Measurements from ENCODE around the gene RASSF5.

Gene RASSF5

DNA sequence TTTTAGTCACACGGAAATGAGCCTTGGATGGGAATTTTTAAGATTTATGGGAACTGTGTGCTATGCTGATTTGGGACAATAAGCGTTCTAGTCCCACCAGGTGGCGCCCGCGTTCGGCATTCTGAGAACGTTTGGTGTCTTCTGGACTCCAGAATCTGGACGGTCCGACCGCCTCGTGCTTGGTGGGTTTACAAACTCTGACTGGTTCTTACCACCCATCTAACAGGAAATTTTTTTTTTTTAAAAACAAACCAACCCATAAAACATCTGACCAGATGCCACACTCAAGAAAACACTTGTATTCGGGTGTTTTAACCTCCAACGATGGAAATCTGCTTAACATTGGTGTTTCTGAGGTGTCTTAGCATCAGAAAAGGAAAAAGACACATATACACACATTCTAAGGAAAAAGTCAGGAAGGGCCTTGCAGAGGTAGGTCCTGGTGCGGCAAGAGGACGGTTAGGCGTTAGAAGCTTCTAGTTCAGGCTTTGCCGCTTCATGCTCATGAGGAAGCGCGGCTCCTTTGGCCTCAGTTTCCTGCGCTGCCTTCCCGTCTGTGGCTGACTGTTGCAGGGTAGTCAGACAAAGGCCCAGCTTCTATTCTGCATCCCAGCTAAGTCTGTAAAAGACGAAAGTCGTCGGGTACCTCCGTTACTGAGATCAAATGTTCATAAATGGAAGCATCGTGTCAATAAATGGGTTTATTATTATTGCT, 127.2 kb downstream of the RASSF5 start:
- peak; percentile 54 to 62 (median 56) for DNase-seq (ENCODE audit: low read depth in 3 of 3)

DNA sequence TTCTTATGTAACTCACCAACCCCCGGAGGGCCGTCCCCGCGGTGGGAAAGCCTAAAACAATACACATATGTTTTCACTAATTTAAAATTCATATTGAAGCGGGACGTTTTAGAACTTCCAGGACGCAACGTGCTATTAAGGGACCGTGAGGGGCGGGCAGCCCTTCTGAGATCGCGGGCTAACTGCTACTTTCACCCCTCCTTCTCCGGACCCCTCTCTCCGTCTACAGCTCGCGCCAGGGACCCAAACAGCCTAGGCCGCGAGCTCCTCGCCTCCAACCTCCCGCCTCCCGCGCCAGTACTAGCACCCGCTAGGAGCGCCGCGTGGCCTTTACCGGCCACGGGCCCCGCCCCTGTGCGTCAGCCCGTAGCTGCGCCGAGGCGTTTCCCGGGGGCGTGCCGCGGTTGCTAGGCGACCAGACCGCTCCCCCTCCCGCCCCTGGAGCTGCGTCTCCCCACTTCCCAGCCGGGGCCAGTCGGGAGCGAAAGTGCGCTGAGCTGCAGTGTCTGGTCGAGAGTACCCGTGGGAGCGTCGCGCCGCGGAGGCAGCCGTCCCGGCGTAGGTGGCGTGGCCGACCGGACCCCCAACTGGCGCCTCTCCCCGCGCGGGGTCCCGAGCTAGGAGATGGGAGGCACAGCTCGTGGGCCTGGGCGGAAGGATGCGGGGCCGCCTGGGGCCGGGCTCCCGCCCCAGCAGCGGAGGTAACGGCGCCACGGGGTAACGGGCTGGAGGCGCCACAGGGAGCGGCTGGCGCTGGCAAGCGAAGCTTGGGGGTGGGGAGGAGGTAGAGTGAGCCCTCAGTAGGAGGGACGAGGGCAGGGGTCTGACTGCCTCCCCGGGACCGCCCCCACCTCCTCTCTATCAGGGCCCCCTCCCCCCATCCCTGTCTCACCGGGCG, 128.0 kb downstream of the RASSF5 start, which contains the start of gene DYRK3:
Gene DYRK3, plus strand, starts transcription at position 457 of the 898 bp plus-strand sequence. Its CDS starts 168 bp downstream, at position 625.
- DNase-seq (ENCODE audit: low read depth in 3 of 3), result peak; percentile 82 to 87 (median 87)

DNA sequence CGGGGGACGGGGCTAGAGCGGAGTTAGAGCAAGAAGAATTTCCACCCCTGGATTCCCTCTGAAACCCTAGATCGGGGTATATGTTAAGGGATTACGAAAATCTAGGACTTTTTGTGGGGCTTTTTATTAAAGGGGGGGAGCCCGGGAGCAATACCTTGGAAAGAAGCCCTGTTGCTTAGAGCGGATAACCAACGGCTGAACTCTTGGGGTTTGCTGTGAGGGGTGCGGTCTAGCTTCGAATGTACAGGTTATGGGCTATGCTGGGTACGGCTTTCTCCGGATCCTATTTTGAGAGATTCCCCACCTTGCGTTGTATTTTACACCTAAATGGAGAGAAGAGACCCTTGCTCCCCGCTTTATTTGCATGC, 128.6 kb downstream of the RASSF5 start:
- no peak for DNase-seq (ENCODE audit: low read depth in 3 of 3)

DNA sequence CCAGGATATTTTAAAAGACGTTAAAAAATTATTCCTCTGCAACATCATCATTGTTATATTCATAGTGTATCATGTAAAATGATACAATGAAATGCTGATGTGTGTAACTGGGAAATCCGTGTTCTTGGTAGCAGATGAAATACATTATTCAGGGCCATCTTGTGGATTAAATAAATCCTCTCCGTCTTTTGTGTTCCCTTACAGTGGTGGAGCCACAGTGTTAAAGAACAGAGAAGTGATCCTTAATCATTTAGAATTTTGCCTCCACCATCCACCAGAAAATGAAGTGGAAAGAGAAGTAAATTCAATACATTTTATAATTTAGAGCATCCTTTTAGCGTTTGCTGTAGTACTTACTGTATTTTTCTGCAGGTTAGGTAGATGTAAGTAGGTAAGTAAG, 129.3 kb downstream of the RASSF5 start:
- no peak for DNase-seq (ENCODE audit: low read depth in 3 of 3)

DNA sequence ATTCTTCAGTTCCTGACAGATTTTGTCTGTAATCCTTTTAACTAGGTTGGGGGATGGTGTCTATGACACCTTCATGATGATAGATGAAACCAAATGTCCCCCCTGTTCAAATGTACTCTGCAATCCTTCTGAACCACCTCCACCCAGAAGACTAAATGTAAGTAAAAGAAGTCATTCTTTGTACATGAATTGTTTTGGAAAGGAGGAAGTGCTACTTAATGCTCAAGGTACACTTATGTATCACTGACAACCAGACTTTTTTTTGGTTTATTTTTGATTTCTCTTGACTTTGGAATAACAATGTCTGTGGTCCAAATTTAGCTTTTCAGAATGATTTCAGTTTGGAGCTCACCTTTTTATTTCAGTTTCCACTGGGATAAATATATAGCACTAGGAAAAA, 130.3 kb downstream of the RASSF5 start:
- DNase-seq (ENCODE audit: low read depth in 3 of 3), result no peak
